SK-N-SH treated with all-trans-retinoic acid at 6 μM for 48 hours (cell line): Measurements from ENCODE around the gene NNMT.

Experiments
- ATAC-seq: fragments of 200-7000 bp; cut with Tn5 transposase; 3 replicates; pipeline ENCODE4 v1.9.1; 2020; ENCODE audit warnings: mild to moderate bottlenecking, moderate library complexity
- ARNTL ChIP-seq: fragments of 450-650 bp; formaldehyde crosslinking; IDR thresholded peaks from 2 replicates; pipeline ENCODE4 v1.5.0; 2020; ENCODE audit warnings: low read depth, mild to moderate bottlenecking, moderate library complexity, borderline replicate concordance
- BACH2 ChIP-seq: fragments of 250-450 bp; sonication (Bioruptor Pico); IDR thresholded peaks from 2 replicates; pipeline ENCODE4 v1.9.0; 2021; ENCODE audit warnings: mild to moderate bottlenecking, borderline replicate concordance
- CSDC2 ChIP-seq: fragments of 250-450 bp; sonication (Bioruptor Pico); IDR thresholded peaks from 2 replicates; pipeline ENCODE4 v1.5.0; 2020; ENCODE audit warnings: mild to moderate bottlenecking, moderate library complexity
- ESRRG ChIP-seq: fragments of 250-450 bp; sonication (Bioruptor Pico); IDR thresholded peaks from 2 replicates; pipeline ENCODE4 v1.6.1; 2021; ENCODE audit warnings: mild to moderate bottlenecking
- GLIS3 ChIP-seq: fragments of 250-450 bp; sonication (Bioruptor Pico); IDR thresholded peaks from 2 replicates; pipeline ENCODE4 v1.5.0; 2020; ENCODE audit warnings: mild to moderate bottlenecking, moderate library complexity
- ISL1 ChIP-seq: fragments of 250-450 bp; sonication (Bioruptor Pico); IDR thresholded peaks from 2 replicates; pipeline ENCODE4 v2.1.2; 2022; ENCODE audit warnings: mild to moderate bottlenecking, moderate library complexity
- OSR1 ChIP-seq: fragments of 250-450 bp; sonication (Bioruptor Pico); IDR thresholded peaks from 2 replicates; pipeline ENCODE4 v1.8.0; 2022; ENCODE audit warnings: moderate library complexity, mild to moderate bottlenecking, inconsistent platforms
- PATZ1 ChIP-seq: fragments of 250-450 bp; sonication (Bioruptor Pico); IDR thresholded peaks from 2 replicates; pipeline ENCODE4 v1.8.0; 2020; ENCODE audit warnings: mild to moderate bottlenecking, moderate library complexity, borderline replicate concordance
- POU6F1 ChIP-seq: fragments of 250-450 bp; sonication (Bioruptor Pico); IDR thresholded peaks from 2 replicates; pipeline ENCODE4 v1.8.0; 2021; ENCODE audit warnings: low read depth, mild to moderate bottlenecking, moderate library complexity, borderline replicate concordance
- PPARA ChIP-seq: fragments of 250-450 bp; sonication (Bioruptor Pico); IDR thresholded peaks from 2 replicates; pipeline ENCODE4 v1.5.0; 2020; ENCODE audit warnings: mild to moderate bottlenecking, borderline replicate concordance
- RARB ChIP-seq: fragments of 250-450 bp; sonication (Bioruptor Pico); IDR thresholded peaks from 2 replicates; pipeline ENCODE4 v1.8.0; 2021; ENCODE audit warnings: mild to moderate bottlenecking, moderate library complexity
- SNAI2 ChIP-seq: fragments of 250-450 bp; sonication (Bioruptor Pico); IDR thresholded peaks from 2 replicates; pipeline ENCODE4 v1.5.0; 2020; ENCODE audit warnings: mild to moderate bottlenecking, moderate library complexity
- TOX ChIP-seq: fragments of 250-450 bp; sonication (Bioruptor Pico); IDR thresholded peaks from 2 replicates; pipeline ENCODE4 v1.8.0; 2021; ENCODE audit warnings: mild to moderate bottlenecking, moderate library complexity, borderline replicate concordance
- ZC3H10 ChIP-seq: fragments of 250-450 bp; sonication (Bioruptor Pico); IDR thresholded peaks from 2 replicates; pipeline ENCODE4 v1.5.1; 2021; ENCODE audit warnings: mild to moderate bottlenecking, moderate library complexity
- ZFP3 ChIP-seq: fragments of 250-450 bp; sonication (Bioruptor Pico); IDR thresholded peaks from 2 replicates; pipeline ENCODE4 v1.5.0; 2020; ENCODE audit warnings: mild to moderate bottlenecking, moderate library complexity
- ZNF565 ChIP-seq: fragments of 450-650 bp; formaldehyde crosslinking; conservative IDR thresholded peaks from 2 replicates; pipeline ENCODE4 v1.5.0; 2020; ENCODE audit warnings: low read depth, mild to moderate bottlenecking, moderate library complexity
- ZNF70 ChIP-seq: fragments of 450-650 bp; formaldehyde crosslinking; IDR thresholded peaks from 2 replicates; pipeline ENCODE4 v1.5.0; 2020; ENCODE audit warnings: mild to moderate bottlenecking, moderate library complexity
- ZNF8 ChIP-seq: fragments of 450-650 bp; formaldehyde crosslinking; IDR thresholded peaks from 2 replicates; pipeline ENCODE4 v1.5.0; 2020; ENCODE audit warnings: mild to moderate bottlenecking, moderate library complexity
- TF ChIP-seq, protein P1 (sequence below): fragments of 250-450 bp; sonication (Bioruptor Pico); IDR thresholded peaks from 2 replicates; pipeline ENCODE4 v1.5.1; 2020; ENCODE audit warnings: low read depth, mild to moderate bottlenecking, moderate library complexity
- TF ChIP-seq, protein P2 (sequence below): fragments of 250-450 bp; sonication (Bioruptor Pico); IDR thresholded peaks from 2 replicates; pipeline ENCODE4 v1.5.0; 2020; ENCODE audit warnings: mild to moderate bottlenecking, moderate library complexity

NNMT gene

GRCh38 chr11:114258696-114259095 lies 37.5 kb upstream of the NNMT start:
- ATAC-seq: no peak
- TF ChIP-seq CSDC2 (CRISPR knock-in tag) (no peak), OSR1 (CRISPR knock-in tag) (no peak)
- TF ChIP-seq, all 23 proteins: peak for 0

DNA sequence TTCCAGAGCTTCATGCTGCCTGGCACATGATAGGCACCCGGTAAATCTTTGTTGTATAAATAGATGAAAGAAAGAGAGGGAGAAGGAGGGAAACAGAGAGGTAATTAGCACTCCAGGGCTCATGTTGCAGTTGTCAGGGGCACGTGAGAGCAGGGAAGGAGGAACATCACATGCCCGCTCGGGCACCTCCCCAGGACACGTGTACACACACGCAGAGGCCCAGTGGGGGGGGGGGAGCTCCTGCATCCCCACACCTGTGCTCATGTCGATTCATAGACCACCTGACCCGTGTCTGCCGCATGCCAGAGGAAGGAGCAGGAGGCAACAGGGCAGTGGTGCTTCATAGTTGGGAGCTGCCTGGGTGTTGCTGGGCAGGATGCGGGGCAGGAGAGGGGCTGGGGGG lies 37.1 kb upstream of the NNMT start:
- TF ChIP-seq, protein P1, sequence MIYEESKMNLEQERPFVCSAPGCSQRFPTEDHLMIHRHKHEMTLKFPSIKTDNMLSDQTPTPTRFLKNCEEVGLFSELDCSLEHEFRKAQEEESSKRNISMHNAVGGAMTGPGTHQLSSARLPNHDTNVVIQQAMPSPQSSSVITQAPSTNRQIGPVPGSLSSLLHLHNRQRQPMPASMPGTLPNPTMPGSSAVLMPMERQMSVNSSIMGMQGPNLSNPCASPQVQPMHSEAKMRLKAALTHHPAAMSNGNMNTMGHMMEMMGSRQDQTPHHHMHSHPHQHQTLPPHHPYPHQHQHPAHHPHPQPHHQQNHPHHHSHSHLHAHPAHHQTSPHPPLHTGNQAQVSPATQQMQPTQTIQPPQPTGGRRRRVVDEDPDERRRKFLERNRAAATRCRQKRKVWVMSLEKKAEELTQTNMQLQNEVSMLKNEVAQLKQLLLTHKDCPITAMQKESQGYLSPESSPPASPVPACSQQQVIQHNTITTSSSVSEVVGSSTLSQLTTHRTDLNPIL (CRISPR knock-in tag): no peak
- TF ChIP-seq ISL1 (CRISPR knock-in tag) (no peak), ZC3H10 (CRISPR knock-in tag) (no peak), BACH2 (no peak), TOX (no peak), ZNF8 (CRISPR knock-in tag) (no peak), OSR1 (CRISPR knock-in tag) (no peak), PATZ1 (CRISPR knock-in tag) (no peak), ZNF565 (CRISPR knock-in tag) (no peak), GLIS3 (CRISPR knock-in tag) (no peak), ZNF70 (CRISPR knock-in tag) (no peak)
- TF ChIP-seq, protein P2, sequence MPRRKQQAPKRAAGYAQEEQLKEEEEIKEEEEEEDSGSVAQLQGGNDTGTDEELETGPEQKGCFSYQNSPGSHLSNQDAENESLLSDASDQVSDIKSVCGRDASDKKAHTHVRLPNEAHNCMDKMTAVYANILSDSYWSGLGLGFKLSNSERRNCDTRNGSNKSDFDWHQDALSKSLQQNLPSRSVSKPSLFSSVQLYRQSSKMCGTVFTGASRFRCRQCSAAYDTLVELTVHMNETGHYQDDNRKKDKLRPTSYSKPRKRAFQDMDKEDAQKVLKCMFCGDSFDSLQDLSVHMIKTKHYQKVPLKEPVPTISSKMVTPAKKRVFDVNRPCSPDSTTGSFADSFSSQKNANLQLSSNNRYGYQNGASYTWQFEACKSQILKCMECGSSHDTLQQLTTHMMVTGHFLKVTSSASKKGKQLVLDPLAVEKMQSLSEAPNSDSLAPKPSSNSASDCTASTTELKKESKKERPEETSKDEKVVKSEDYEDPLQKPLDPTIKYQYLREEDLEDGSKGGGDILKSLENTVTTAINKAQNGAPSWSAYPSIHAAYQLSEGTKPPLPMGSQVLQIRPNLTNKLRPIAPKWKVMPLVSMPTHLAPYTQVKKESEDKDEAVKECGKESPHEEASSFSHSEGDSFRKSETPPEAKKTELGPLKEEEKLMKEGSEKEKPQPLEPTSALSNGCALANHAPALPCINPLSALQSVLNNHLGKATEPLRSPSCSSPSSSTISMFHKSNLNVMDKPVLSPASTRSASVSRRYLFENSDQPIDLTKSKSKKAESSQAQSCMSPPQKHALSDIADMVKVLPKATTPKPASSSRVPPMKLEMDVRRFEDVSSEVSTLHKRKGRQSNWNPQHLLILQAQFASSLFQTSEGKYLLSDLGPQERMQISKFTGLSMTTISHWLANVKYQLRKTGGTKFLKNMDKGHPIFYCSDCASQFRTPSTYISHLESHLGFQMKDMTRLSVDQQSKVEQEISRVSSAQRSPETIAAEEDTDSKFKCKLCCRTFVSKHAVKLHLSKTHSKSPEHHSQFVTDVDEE (CRISPR knock-in tag): no peak
- ATAC-seq: no peak

GRCh38 chr11:114259551-114259983 lies 36.6 kb upstream of the NNMT start:
- no peak for TF ChIP-seq ARNTL (CRISPR knock-in tag)
- TF ChIP-seq RARB (CRISPR knock-in tag): no peak
- no peak for ATAC-seq

GRCh38 chr11:114260077-114260476 lies 36.1 kb upstream of the NNMT start:
- no peak for ATAC-seq
- TF ChIP-seq ZFP3 (CRISPR knock-in tag): no peak
- TF ChIP-seq TOX: no peak

DNA sequence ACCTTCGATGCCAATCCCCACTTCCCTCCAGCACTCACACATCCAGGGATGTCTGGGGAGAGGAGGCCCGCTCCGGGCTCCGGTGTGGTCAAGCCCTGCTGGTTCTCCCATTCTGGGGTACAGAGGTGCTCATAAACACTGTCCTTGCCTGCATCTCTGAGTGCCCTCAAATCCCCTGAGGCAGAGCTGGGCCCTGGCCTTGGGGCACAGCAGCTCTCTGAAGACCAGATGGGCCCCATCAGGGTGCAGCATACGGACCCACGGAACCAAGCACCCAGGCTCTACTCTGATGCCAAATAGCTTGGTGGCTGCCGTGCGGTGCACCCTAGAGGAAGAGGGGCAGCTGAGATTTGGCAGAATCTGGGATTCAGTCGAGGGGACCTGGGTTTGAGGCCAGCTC lies 35.7 kb upstream of the NNMT start:
- no peak for TF ChIP-seq RARB (CRISPR knock-in tag)
- TF ChIP-seq, protein P2 (CRISPR knock-in tag): no peak
- TF ChIP-seq BACH2: no peak
- no peak for TF ChIP-seq POU6F1 (CRISPR knock-in tag)
- TF ChIP-seq SNAI2 (CRISPR knock-in tag): no peak
- no peak for TF ChIP-seq TOX
- TF ChIP-seq ZFP3 (CRISPR knock-in tag): no peak
- TF ChIP-seq GLIS3 (CRISPR knock-in tag): no peak
- TF ChIP-seq PPARA (CRISPR knock-in tag): no peak
- no peak for TF ChIP-seq ESRRG (CRISPR knock-in tag)
- TF ChIP-seq CSDC2 (CRISPR knock-in tag): no peak
- TF ChIP-seq ZNF565 (CRISPR knock-in tag): no peak
- no peak for TF ChIP-seq PATZ1 (CRISPR knock-in tag)
- TF ChIP-seq ZNF8 (CRISPR knock-in tag): no peak
- no peak; the same call in 2 of the 3 replicates for ATAC-seq
